NCI-H748 (cell line): Measurements from ENCODE around the gene CSPG4.
"Not testable (repeated sequence)": the region's sequence is repeated elsewhere in the genome, so short reads cannot be mapped to it uniquely, and the experiment has no call there.

Experiments
- DNase-seq: peaks from one replicate; lab custom pipeline; 2025; ENCODE audit not compliant: unreplicated experiment; lab: John Stamatoyannopoulos, UW

Gene CSPG4

GRCh38 chr15:75705854-75706681 lies 6.6 kb downstream of the CSPG4 start:
- DNase-seq = no peak

DNA sequence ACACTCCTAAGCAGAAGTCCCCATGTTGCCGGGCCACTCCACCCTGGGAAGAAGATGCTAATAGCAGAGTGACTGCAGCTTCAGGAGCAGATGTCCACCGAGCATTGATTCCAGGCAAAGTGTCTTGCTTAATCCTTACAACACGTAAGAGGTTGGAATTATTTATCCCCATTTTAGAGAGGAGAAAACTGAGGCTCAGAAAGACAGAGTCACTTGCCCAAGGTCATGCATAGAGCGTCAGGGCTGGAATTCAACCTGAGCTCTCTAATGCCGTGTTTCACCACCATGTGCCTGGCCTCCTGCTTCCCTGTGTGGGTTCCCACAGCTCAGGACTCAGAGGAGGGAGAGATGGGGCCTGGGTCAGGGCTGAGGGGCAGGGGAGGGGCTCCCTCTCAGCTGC lies 7.3 kb downstream of the CSPG4 start:
- not testable (repeated sequence) for DNase-seq

GRCh38 chr15:75704618-75705017 lies 8.0 kb downstream of the CSPG4 start:
- no peak for DNase-seq

GRCh38 chr15:75704263-75704615 lies 8.4 kb downstream of the CSPG4 start:
- DNase-seq = no peak

- not testable (repeated sequence) for DNase-seq
Observed at GRCh38 chr15:75703440-75704262, 9.0 kb downstream of the CSPG4 start.

GRCh38 chr15:75702436-75702835 lies 10.2 kb downstream of the CSPG4 start:
- no peak for DNase-seq

GRCh38 chr15:75701071-75702003 lies 11.3 kb downstream of the CSPG4 start:
- not testable (repeated sequence) for DNase-seq

- DNase-seq = not testable (repeated sequence)
Observed at GRCh38 chr15:75699961-75700874, 12.4 kb downstream of the CSPG4 start.

- DNase-seq = not testable (repeated sequence)
Observed at GRCh38 chr15:75699517-75699916, 13.1 kb downstream of the CSPG4 start.

GRCh38 chr15:75697974-75698747 lies 14.5 kb downstream of the CSPG4 start:
- DNase-seq = not testable (repeated sequence)

- no peak for DNase-seq
Observed at GRCh38 chr15:75697523-75697922, 15.1 kb downstream of the CSPG4 start.

DNA sequence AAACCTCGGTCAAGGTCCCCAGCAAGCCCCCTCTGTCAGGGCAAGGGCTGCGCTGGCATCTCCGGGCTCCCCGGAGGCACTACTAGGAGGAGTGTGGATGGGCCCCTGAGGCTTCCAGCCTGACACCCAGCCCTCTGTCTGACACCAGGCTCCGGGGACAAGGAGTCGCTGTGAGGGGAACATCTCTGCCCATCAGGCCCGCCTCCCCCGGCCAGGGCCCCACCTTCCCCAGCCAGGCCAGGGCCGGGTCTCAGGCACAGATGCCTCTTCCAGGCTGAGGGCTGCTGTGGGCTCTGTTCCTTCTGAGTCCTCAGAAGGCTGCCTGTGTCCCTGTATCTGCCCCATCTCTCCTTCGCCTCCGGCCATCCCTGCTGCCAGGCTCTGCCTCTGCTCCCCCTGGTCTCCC lies 15.8 kb downstream of the CSPG4 start:
- no peak for DNase-seq

DNA sequence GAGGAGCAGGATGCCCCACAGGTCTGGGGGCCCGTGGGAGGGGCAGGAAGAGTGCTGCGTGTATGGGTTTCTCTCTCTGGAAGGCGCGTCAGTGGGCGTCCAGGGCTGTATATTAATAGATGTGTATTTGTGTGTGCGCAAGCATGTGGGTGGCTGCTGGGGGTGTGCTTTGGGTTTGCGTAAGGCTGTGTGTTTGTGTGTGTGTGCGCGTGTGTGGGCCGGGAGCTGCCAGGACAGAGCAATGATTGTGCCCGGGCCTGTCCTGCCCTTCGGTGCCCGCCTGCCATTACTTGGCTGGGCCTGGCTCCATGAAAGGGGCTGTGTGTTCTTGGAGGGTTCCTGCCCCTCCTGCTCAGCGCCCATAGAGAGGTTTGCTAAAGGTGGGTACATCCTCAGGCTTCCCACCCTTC lies 16.3 kb downstream of the CSPG4 start:
- no peak for DNase-seq

DNA sequence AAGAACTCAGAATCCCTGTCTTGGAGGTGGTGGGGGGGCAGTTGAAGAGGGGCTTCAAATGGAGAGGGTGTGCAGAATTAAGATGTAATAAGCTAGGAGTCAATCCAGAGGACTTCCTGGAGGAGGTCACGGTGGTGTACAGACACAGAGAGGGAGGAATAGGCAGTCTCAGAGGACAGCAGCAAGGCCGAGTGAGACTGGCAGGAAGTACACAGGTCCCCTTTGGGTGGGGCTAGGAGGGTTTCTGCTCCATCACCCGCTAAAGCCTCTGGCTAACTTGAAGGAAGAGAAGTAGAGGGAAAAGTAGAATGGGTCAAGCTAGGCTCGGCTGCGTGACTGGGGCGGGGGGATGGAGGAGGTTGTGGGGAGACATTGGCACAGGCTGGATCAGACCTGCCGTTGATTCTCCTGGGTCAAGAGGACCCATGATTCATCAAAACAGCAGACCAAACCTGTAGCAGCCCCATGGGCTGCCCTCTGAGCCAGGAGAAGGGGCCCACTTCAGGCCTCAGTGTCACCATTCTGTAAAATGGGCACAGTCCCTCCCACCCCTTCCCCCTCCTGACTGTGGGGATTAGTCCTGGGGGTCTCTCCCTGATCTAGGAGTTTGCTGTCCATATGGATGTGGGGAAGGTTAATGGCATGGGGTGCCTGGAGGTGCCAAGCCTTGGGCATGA lies 16.9 kb downstream of the CSPG4 start:
- no peak for DNase-seq

- DNase-seq = no peak
Observed at GRCh38 chr15:75695220-75695619, 17.4 kb downstream of the CSPG4 start.

- DNase-seq = no peak
Observed at GRCh38 chr15:75694241-75695182, 18.1 kb downstream of the CSPG4 start.

- DNase-seq = no peak
Observed at GRCh38 chr15:75693501-75694240, 19.0 kb downstream of the CSPG4 start.
